Measurements from ENCODE around the gene CMTR2. TPM values are rescaled to one million over a fixed set of nuclear protein-coding genes. Genes with fewer than 3 reads are reported as not detected.
"Not testable (repeated sequence)": the region's sequence is repeated elsewhere in the genome, so short reads cannot be mapped to it uniquely, and the experiment has no call there.

The CMTR2 gene
- total RNA-seq, 2 donors from 2014 or later: 12.5 to 16.5 TPM

DNA sequence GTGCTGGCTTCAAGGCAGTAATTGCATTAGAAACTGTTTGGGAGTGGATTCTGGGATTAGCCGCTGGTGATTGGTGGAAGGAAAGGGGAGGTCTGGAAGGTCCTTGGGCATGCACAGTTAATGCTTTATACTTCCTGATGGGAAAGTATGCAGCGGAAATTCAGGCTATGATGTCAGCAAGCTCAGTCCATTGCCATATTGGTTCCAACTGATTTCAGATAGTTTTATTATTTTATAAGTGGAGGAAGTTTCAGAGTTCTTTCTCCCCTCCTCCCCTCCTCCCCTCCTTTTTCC is 8.1 kb upstream of the CMTR2 start:
- Histone ChIP-seq H3K4me1 (no peaks in the 10 kb centered on the region), H3K36me3 (no peaks in the 10 kb centered on the region), H3K4me3 (no peak overlapping the region), H3K27ac (no peak overlapping the region), H3K9me3 (no peaks in the 10 kb centered on the region), H3K27me3 (no peaks in the 10 kb centered on the region)
- TF ChIP-seq, protein P1, sequence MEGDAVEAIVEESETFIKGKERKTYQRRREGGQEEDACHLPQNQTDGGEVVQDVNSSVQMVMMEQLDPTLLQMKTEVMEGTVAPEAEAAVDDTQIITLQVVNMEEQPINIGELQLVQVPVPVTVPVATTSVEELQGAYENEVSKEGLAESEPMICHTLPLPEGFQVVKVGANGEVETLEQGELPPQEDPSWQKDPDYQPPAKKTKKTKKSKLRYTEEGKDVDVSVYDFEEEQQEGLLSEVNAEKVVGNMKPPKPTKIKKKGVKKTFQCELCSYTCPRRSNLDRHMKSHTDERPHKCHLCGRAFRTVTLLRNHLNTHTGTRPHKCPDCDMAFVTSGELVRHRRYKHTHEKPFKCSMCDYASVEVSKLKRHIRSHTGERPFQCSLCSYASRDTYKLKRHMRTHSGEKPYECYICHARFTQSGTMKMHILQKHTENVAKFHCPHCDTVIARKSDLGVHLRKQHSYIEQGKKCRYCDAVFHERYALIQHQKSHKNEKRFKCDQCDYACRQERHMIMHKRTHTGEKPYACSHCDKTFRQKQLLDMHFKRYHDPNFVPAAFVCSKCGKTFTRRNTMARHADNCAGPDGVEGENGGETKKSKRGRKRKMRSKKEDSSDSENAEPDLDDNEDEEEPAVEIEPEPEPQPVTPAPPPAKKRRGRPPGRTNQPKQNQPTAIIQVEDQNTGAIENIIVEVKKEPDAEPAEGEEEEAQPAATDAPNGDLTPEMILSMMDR (IDR thresholded peaks at IDR 0.05): no peak
- DNase-seq (ENCODE audit: low spot score): no peak

DNA sequence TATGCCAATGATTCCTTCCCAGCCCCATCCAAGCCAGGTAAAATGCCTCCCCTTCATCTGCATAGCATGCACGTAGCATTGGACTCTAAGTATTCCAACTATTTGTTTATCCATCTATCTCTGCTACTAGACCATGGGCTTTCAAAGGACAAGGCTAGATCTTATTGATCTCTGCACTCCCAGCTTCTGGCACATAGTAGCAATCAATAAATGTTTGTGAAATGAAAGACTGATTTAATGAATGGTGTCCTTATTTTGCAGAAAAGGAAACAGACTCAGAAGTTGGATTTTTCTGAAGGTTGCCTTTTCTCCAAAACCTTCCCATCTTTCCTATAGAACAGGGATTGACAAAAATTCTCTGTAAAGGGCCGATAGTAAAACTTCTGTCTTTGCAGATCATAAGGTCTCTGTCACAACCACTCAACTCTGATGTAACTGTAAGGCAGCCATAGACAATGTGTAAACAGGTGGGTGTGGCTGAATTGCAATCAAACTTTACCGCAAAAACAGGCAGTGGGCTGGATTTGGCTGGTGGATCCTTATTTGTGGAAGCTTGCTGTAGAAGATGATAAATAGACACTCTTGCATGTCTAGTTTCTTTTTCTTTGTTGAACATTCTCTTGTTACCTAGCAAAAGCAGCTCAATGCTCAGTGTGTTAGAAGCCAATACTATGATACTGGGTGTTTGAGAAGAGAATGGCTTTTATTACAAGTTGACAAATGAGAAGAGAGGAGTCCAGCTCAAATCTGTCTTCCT is 7.6 kb upstream of the CMTR2 start:
- Histone ChIP-seq H3K27ac (no peak overlapping the region), H3K9me3 (no peaks in the 10 kb centered on the region), H3K27me3 (no peaks in the 10 kb centered on the region), H3K4me1 (no peaks in the 10 kb centered on the region), H3K36me3 (no peaks in the 10 kb centered on the region), H3K4me3 (no peak overlapping the region)
- DNase-seq (ENCODE audit: low spot score): no peak
- TF ChIP-seq, protein P1 (IDR thresholded peaks at IDR 0.05): no peak

DNA sequence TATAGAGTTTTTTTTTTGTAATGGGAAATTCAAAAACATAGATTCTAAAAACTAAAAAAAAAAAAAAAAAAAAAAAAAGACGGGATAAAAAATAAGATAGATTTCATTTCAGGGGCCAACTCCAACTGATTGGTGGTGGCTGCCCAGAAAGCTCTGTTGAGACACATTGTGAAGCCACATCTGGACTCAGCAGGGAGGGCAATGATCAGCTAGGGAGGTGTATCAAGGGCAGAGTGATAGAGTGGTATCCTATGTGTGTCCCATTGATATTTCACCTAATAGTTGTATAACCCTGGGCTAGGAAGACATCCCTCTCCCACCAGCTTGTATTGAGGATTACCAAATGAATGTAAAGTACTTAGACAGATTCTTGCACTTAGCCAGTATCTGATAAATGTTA is 6.7 kb upstream of the CMTR2 start:
- TF ChIP-seq, protein P1 (IDR thresholded peaks at IDR 0.05): no peak
- Histone ChIP-seq H3K27me3 (no peaks in the 10 kb centered on the region), H3K4me3 (no peak overlapping the region), H3K36me3 (no peaks in the 10 kb centered on the region), H3K9me3 (no peaks in the 10 kb centered on the region), H3K27ac (no peak overlapping the region), H3K4me1 (no peaks in the 10 kb centered on the region)
- DNase-seq (ENCODE audit: low spot score): no peak

DNA sequence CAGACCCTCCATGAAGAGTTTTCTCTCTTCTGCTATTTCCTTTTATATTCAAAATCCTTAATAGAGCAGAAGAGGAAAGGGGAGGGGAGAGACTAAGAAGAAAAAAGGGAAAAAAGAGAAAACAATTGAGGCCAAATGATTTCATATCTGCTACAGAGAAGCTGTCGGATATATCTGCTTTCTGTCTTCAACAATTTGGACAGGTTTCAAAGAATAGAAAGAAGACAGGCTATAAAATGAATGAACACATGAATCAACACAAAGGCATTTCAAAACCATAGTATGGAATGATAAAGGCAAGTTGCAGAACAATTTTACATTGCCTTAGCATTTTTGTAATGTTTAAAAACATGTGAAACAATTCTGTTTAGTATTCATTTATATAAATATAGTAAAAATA is 4.7 kb upstream of the CMTR2 start:
- Histone ChIP-seq H3K4me3 (no peak overlapping the region), H3K27me3 (no peaks in the 10 kb centered on the region), H3K27ac (no peak overlapping the region)

DNA sequence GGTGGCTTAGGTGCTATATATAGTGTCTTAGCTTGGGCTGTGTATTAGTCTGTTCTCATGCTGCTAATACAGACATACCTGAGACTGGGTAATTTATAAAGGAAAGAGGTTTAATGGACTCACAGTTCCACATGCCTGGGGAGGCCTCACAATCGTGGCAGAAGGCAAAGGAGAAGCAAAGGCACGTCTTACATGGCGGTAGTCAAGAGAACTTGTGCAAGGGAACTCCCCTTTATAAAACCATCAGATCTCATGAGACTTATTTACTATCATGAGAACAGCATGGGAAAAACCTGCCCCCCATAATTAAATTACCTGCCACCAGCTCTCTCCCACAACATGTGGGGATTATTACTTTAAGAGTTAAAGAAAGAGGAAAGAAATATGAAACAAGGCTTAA is 2.9 kb upstream of the CMTR2 start:
- DNase-seq (ENCODE audit: low spot score); H3K9me3 ChIP-seq; H3K4me3 ChIP-seq; H3K27ac ChIP-seq; H3K27me3 ChIP-seq; H3K36me3 ChIP-seq: not testable (repeated sequence)
- peaks cover 0 to 13% of the 10 kb centered on the region in 2 donors for H3K4me1 ChIP-seq

More for the DNA sequence above, 4.7 kb upstream of the CMTR2 start:
- H3K9me3 ChIP-seq: no peaks in the 10 kb centered on the region
- peaks cover 0 to under 1% of the 10 kb centered on the region in 2 donors for H3K4me1 ChIP-seq
- H3K36me3 ChIP-seq: no peaks in the 10 kb centered on the region
- TF ChIP-seq, protein P1 (IDR thresholded peaks at IDR 0.05): no peak
- DNase-seq (ENCODE audit: low spot score): no peak

DNA sequence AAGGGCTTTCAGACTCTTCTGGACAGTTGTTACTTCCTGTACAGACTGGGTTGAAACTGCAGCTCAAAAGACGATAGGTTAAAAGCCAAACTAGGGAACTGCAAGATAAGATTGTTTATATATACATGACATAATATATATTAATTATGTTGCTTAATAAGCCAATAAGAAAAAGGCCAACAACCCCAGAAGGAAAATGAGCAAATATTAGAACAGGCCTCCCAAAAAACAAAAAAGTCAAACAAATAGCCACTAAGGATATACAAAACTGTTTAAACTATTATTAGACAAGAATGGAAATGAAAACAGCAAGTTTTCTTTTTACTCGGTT is 495 bp upstream of the CMTR2 start:
- TF ChIP-seq, protein P1 (IDR thresholded peaks at IDR 0.05): no peak
- H3K27me3 ChIP-seq: no peaks in the 10 kb centered on the region
- H3K9me3 ChIP-seq: no peaks in the 10 kb centered on the region
- H3K27ac ChIP-seq: peak overlapping the region; percentile 89 to 90
- H3K36me3 ChIP-seq: peaks cover 21% of the 10 kb centered on the region
- DNase-seq (ENCODE audit: low spot score): no peak
- H3K4me3 ChIP-seq: peak overlapping the region; percentile 72 to 81
- peaks cover 0 to 13% of the 10 kb centered on the region in 2 donors for H3K4me1 ChIP-seq

Measured in right atrium auricular region (tissue), 2 donors.